H1 (cell line): Measurements from ENCODE around the gene FKBP8. TPM values are rescaled to one million over a fixed set of nuclear protein-coding genes. Genes with fewer than 3 reads are reported as not detected.

Experiments
- ASH2L ChIP-seq: fragments of 200-600, 300-600 bp; sonication (generic); IDR thresholded peaks from one replicate; pipeline ENCODE4 v1.7.1; 2017; ENCODE audit warnings: low read length
- BCL11A ChIP-seq, 2 experiments: IDR thresholded peaks; one replicate each; pipeline ENCODE4 v1.6.1; 2011; ENCODE audit warnings: low read depth in 2 of 2, low read length in 2 of 2, mild to moderate bottlenecking in 2 of 2
- BRCA1 ChIP-seq: IDR thresholded peaks from 2 replicates; pipeline ENCODE4 v1.6.1; 2012; ENCODE audit warnings: low read depth, low read length, improper control_type of control experiment
- CBX8 ChIP-seq: fragments of 300-800, 300-1000 bp; sonication (generic); IDR thresholded peaks from 2 replicates; pipeline ENCODE4 v1.7.1; 2016; ENCODE audit warnings: low read depth, low read length, borderline replicate concordance
- CREB1 ChIP-seq: IDR thresholded peaks from 2 replicates; pipeline ENCODE4 v1.6.1; 2012; ENCODE audit warnings: inconsistent platforms
- CTCF ChIP-seq, 3 experiments: IDR thresholded peaks; 1 replicate in 2 of 3; 2 replicates in 1 of 3; pipeline versions ENCODE4 v1.5.1 to v1.6.1; 2011; ENCODE audit warnings: low read length in 3 of 3, mild to moderate bottlenecking in 3 of 3, inconsistent platforms in 2 of 3, low read depth in 1 of 3, moderate library complexity in 1 of 3; ENCODE audit not compliant: insufficient read depth in 1 of 3; ENCODE audit errors: control extremely low read depth in 1 of 3
- FOSL1 ChIP-seq: IDR thresholded peaks from 2 replicates; pipeline ENCODE4 v1.6.1; 2011; ENCODE audit warnings: mild to moderate bottlenecking, low read depth, low read length, moderate library complexity; ENCODE audit not compliant: insufficient read depth
- GABPA ChIP-seq: IDR thresholded peaks from 2 replicates; pipeline ENCODE4 v1.6.1; 2011; ENCODE audit warnings: mild to moderate bottlenecking, low read length, moderate library complexity, borderline replicate concordance; ENCODE audit not compliant: insufficient read depth
- HDAC2 ChIP-seq, 2 experiments: fragments of 300-600 bp in 1 of 2; sonication (generic) in 1 of 2; IDR thresholded peaks; 2 replicates each; pipeline ENCODE4 v1.6.1; 2011 to 2012; ENCODE audit warnings: low read depth in 2 of 2, low read length in 2 of 2, mild to moderate bottlenecking in 2 of 2, moderate library complexity in 2 of 2, borderline replicate concordance in 1 of 2, inconsistent platforms in 1 of 2
- KDM1A ChIP-seq: fragments of 200-600, 300-600 bp; sonication (generic); IDR thresholded peaks from 2 replicates; pipeline ENCODE4 v1.7.1; 2016; ENCODE audit warnings: mild to moderate bottlenecking, low read length, borderline replicate concordance
- RBBP5 ChIP-seq: IDR thresholded peaks from 2 replicates; pipeline ENCODE4 v1.7.1; 2012; ENCODE audit warnings: low read depth, mild to moderate bottlenecking, inconsistent platforms, low read length, moderate library complexity, borderline replicate concordance
- RNF2 ChIP-seq: fragments of 200-900, 300-1000 bp; sonication (generic); IDR thresholded peaks from 2 replicates; pipeline ENCODE4 v1.7.1; 2016; ENCODE audit warnings: borderline replicate concordance, low read depth, mild to moderate bottlenecking, antibody characterized with exemption, low read length; ENCODE audit not compliant: poor library complexity, severe bottlenecking; ENCODE audit errors: missing control alignments
- SAP30 ChIP-seq: fragments of 300-600 bp; sonication (generic); IDR thresholded peaks from 2 replicates; pipeline ENCODE4 v1.7.1; 2012; ENCODE audit warnings: low read length, moderate library complexity, mild to moderate bottlenecking, inconsistent platforms; ENCODE audit not compliant: insufficient read depth, insufficient replicate concordance
- SIRT6 ChIP-seq: IDR thresholded peaks from one replicate; pipeline ENCODE4 v1.7.1; 2012; ENCODE audit warnings: low read length, inconsistent platforms
- SP1 ChIP-seq: IDR thresholded peaks from 2 replicates; pipeline ENCODE4 v1.6.1; 2011; ENCODE audit warnings: low read depth, low read length
- SP4 ChIP-seq: IDR thresholded peaks from 2 replicates; pipeline ENCODE4 v1.6.1; 2012; ENCODE audit warnings: low read length, inconsistent platforms
- SRF ChIP-seq: IDR thresholded peaks from 2 replicates; pipeline ENCODE4 v1.6.1; 2011; ENCODE audit warnings: mild to moderate bottlenecking, low read depth, low read length, moderate library complexity
- SUZ12 ChIP-seq: fragments of 200-600 bp; sonication (generic); IDR thresholded peaks from 2 replicates; pipeline ENCODE4 v1.6.1; 2012; ENCODE audit warnings: mild to moderate bottlenecking, inconsistent platforms, low read length, moderate library complexity, mixed read lengths
- TBP ChIP-seq: IDR thresholded peaks from 2 replicates; pipeline ENCODE4 v1.6.1; 2011; ENCODE audit warnings: low read depth, low read length, improper control_type of control experiment
- TEAD4 ChIP-seq: IDR thresholded peaks from 2 replicates; pipeline ENCODE4 v1.6.1; 2012; ENCODE audit warnings: low read depth, low read length, inconsistent platforms, mixed read lengths
- ZNF274 ChIP-seq: IDR thresholded peaks from 2 replicates; pipeline ENCODE4 v1.7.0; 2012; ENCODE audit warnings: low read length, borderline replicate concordance; ENCODE audit errors: extremely low read depth
- polyA plus RNA-seq, 7 experiments: library from polyadenylated mRNA; depleted of rRNA in 3 of 7; stranded (reverse) in 5 of 7; unstranded in 2 of 7; fragments of >200 nt in 5 of 7; fragments of 200-250 nt in 2 of 7; gene quantifications; 1 replicate in 5 of 7; 2 replicates in 1 of 7; 4 replicates in 1 of 7; pipeline versions ENCODE4 v1.2.1 to v1.2.3, GENCODE V29; 2011 to 2013; ENCODE audit warnings: missing spikeins in 2 of 7, mixed read lengths in 2 of 7
- total RNA-seq: library from RNA; stranded (reverse); fragmentation: NEBNext Ultra II Directional; extraction: Animal tissue kit (Norgen Biotek cat#: 25700); gene quantifications from 2 replicates; pipeline ENCODE4 v1.2.1, GENCODE V29; 2021

FKBP8 gene
- total and polyA plus RNA-seq, 2 of the 8 experiments (the other 6 are each of a cell fraction or from before 2014, with no cell fraction given): 264 to 309 TPM

DNA sequence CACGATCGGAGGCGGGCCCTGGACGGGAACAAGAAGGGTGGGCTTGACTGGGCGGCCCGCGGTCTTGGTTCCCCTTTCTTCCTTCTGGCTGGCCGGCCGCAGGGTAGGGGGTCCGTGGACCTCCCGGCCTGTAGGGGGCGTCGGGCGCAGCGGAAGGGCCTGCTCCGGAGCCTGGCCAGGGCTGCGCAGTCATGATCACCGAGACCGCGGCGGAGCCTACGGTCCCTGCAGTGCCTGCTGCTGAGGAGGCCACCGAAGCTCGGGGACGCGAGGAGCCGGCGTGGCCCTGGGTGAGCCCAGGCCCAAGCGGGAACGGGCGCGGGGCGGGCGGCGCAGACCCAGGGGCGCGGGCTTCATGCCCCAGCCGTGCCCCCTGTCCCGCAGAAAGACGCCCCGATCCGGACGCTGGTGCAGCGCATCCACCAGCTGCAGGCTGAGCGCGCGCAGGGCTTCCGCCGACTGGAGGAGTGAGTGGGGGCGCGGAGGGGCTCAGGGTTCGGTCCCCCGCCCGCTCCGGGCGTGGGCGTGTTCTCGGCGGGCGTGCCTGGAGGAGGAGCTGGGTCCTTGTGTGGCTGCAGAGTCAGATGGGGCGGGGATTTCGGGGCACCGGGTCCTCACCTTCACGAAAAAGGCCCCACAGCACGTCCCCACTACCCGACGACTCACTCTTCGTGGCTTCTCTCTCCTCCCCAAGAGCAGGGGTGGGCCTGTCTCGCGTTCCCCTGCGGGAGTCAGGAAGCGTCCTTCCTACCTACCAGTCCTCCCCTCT lies 45.4 kb upstream of the FKBP8 start, which contains the start of gene REX1BD (continued):
- TF ChIP-seq HDAC2 (IDR thresholded peaks at IDR 0.05; ENCODE audit: borderline replicate concordance in 1 of 2, low read depth in 2 of 2, low read length in 2 of 2) (0 out of 4 replicates have a peak, but pooled peaks of 1 of the 2 experiments have one; percentile 22), SRF (no peak), CBX8 (no peak), CREB1 (peak; percentile 37; the same call in 1 of the 2 replicates), TBP (peak; percentile 59; the same call in 1 of the 2 replicates), ZNF274 (no peak), GABPA (peak; percentile 80; the same call in 1 of the 2 replicates), SP1 (no peak), KDM1A (no peak), BRCA1 (no peak), CTCF (IDR thresholded peaks at IDR 0.05; ENCODE audit: control extremely low read depth in 1 of 3, insufficient read depth in 1 of 3, low read depth in 1 of 3, low read length in 3 of 3) (peak; percentile 90 to 92 (median 91)), TEAD4 (no peak), SUZ12 (no peak), ASH2L (no peak), BCL11A (IDR thresholded peaks at IDR 0.05; ENCODE audit: low read depth in 2 of 2, low read length in 2 of 2) (no peak), SIRT6 (no peak), FOSL1 (no peak), SAP30 (no peak), RBBP5 (peak; percentile 51; the same call in 1 of the 2 replicates), RNF2 (no peak), SP4 (0 out of 2 replicates have a peak, but pooled peaks have one; percentile 21)
